GM13977 (cell line): Measurements from ENCODE around the gene RMP24.
"Not testable (repeated sequence)": the region's sequence is repeated elsewhere in the genome, so short reads cannot be mapped to it uniquely, and the experiment has no call there.

Experiments used
- DNase-seq: peaks from one replicate; pipeline ENCODE4 v3.0.0; 2012; ENCODE audit warnings: low spot score
- in situ Hi-C: fragments of 300-500 bp; cut with MboI; formaldehyde crosslinking; loops from one replicate; pipeline ENCODE4 v1.12.0; 2022; ENCODE audit warnings: low sequenced_read_pairs, low pct_unique_long_range_greater_than_20kb, mixed read lengths, inconsistent platforms; ENCODE audit not compliant: unreplicated experiment
- TF ChIP-seq, protein P1 (sequence below): IDR thresholded peaks from 2 replicates; pipeline ENCODE4 v1.5.1; 2012; ENCODE audit warnings: mild to moderate bottlenecking, control low read depth; ENCODE audit not compliant: insufficient read depth; ENCODE audit errors: extremely low read depth, missing control alignments

RMP24 gene

DNA sequence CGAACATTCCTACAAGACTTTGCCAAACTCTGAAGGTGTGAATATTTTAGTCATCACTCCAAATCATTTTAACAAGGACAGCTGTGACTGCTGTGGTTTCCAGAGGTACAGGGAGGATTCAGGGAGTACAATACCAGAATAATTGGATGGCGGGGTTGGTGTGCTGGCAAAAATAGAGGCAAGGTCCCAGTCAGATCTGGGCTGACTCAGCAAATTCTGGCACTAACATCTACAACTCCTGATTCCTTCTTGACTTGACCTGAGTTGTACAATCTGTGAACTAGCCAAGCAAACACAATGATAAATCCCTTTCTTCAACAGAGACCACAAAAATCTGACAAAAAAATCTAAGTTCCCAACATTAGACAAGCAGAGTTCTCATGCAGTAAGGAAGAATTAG, 40.4 kb downstream of the RMP24 start:
- in situ Hi-C loops = loop anchor here (25.0 kb wide), 1 partner anchor 274 kb away; the partner anchor contains the start of gene FHOD3
- DNase-seq = no peak
- TF ChIP-seq, protein P1, sequence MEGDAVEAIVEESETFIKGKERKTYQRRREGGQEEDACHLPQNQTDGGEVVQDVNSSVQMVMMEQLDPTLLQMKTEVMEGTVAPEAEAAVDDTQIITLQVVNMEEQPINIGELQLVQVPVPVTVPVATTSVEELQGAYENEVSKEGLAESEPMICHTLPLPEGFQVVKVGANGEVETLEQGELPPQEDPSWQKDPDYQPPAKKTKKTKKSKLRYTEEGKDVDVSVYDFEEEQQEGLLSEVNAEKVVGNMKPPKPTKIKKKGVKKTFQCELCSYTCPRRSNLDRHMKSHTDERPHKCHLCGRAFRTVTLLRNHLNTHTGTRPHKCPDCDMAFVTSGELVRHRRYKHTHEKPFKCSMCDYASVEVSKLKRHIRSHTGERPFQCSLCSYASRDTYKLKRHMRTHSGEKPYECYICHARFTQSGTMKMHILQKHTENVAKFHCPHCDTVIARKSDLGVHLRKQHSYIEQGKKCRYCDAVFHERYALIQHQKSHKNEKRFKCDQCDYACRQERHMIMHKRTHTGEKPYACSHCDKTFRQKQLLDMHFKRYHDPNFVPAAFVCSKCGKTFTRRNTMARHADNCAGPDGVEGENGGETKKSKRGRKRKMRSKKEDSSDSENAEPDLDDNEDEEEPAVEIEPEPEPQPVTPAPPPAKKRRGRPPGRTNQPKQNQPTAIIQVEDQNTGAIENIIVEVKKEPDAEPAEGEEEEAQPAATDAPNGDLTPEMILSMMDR = no peak

DNA sequence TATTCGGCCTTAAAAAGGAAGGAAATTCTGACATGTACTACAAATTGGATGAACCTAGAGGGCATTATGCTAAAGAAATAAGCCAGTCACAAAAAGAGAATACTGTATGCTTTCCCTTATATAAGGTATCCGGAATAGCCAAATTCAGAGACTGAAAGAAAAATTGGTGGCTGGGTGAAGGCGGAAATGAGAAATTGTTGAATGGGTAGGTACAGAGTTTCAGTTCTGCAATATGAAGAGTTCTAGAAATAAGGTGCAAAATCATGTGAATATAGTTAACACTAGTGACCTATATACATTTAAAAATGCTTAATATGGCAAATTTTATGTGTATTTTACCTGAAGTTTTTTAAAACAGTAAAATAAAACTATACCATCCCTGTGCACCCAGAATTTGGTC, 43.1 kb downstream of the RMP24 start:
- in situ Hi-C loops = loop anchor here (25.0 kb wide), 1 partner anchor 272 kb away; the partner anchor contains the start of gene FHOD3
- DNase-seq = peak; percentile 53
- TF ChIP-seq, protein P1 = no peak

DNA sequence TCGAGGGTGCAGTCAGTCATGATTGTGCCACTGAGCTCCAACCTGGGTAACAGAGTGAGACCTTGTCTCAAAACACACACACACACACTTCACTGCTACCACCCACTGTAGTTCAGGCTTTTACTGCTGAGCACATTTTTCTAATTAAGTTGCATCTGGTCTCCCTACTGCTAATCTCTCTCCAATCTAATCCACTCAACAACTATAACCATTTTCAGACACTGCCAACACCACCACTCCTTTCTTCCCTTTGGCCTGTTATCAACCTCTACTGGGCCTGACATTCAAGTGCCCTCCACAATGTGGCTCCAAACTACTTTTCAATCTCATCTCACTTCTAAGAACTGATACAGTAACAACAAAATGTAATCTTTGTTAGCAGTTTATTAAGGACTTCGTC, 44.8 kb downstream of the RMP24 start:
- TF ChIP-seq, protein P1 = no peak
- DNase-seq = no peak
- in situ Hi-C loops = loop anchor here (25.0 kb wide), 1 partner anchor 270 kb away; the partner anchor contains the start of gene FHOD3

DNA sequence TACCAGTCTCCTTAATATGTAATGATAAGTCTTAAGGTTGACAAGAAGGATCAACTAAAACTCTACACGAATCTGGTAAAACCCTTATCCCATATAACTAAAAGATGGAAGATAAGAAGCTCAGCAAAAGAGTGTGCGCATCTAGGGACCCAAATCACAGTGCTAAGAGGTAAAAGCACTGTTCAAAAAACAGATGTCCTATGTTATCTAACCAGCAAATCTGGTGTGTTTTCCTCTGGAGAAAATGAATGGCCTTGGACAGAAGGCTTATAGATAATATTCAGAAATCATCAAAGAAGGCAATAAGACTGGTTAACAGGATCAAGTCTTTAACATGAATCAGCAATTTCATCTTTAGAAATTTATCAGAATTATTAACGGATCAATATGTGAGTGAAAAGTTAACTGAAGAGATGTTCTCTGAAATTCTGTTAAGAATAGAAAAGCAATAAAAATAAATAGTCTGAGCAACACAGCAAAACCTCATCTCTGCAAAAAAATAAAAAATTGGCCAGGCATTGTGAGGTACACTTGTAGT, 47.8 kb downstream of the RMP24 start:
- in situ Hi-C loops = loop anchor here (25.0 kb wide), 1 partner anchor 267 kb away; the partner anchor contains the start of gene FHOD3
- TF ChIP-seq, protein P1 = no peak
- no peak for DNase-seq

DNA sequence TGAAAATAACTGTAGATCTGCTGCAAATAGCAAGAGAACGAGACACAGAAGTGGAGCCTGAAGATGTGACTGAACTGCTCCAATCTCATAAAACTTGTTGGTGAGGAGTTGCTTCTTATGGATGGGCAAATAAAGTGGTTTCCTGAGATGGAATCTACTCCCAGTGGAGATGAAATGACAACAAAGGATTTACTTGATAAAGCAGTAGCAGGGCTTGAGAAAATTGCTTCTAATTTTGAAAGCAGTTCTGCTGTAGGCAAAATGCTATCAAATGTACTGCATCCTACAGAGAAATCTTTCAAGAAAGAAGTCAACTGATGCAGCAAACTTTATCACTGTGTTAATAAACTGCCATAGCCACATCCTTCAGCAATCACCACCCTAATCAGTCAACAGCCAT, 50.9 kb downstream of the RMP24 start:
- in situ Hi-C loops = loop anchor here (25.0 kb wide), 1 partner anchor 264 kb away; the partner anchor contains the start of gene FHOD3
- no peak for DNase-seq
- TF ChIP-seq, protein P1 = no peak

DNA sequence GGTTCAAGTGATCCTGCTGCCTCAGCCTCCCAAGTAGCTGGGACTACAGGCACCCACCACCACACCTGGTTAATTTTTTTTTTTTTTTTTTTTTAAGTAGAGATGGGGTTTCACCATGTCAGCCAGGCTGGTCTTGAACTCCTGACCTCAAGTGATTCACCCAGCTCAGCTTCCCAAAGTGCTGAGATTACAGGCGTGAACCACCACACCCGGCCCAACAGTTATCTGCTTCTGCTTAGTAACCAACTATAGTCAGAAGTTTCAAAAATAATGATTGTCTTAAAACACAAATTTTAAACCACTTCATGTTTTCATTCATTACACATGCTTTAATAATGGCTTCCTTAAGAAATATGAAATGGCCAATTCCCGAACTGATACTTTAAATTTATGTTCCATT, 51.8 kb downstream of the RMP24 start:
- in situ Hi-C loops = loop anchor here (25.0 kb wide), 1 partner anchor 263 kb away; the partner anchor contains the start of gene FHOD3
- not testable (repeated sequence) for DNase-seq

DNA sequence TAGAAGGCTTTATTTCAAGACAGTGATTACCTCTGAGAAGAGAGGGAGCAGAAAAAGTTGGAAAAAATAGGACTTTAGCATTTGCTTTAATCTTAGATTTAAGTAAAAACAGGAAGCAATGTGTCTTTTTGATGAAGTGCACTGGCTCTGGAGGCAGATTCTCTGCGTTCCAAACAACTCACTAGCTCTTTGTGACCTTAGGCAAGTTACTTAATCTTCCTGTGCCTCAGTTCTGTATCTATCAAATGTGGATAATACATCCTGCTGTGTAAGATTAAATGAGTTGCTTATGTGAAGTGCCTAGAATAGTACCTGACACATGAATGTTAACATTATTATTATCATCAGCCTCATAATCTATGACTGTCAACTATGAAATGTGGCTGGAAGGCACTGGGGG, 52.5 kb downstream of the RMP24 start:
- no peak for DNase-seq
- in situ Hi-C loops = no loop called here
- TF ChIP-seq, protein P1 = no peak
